ENCODE measurements around the gene RMND5A. TPM values are rescaled to one million over a fixed set of nuclear protein-coding genes. Genes with fewer than 3 reads are reported as not detected.

The RMND5A gene
- polyA plus RNA-seq, 1 donor from 2014 or later: 36.3 TPM

GRCh38 chr2:86825693-86826381 is 105.7 kb downstream of the RMND5A start:
- Histone ChIP-seq H3K36me3 (ENCODE audit: insufficient read depth, low read length) (no peaks in the 10 kb centered on the region), H3K9ac (ENCODE audit: low read length) (no peak overlapping the region), H3K27ac (ENCODE audit: low read length) (no peak overlapping the region), H3K9me3 (ENCODE audit: low read length) (no peaks in the 10 kb centered on the region), H3F3A (ENCODE audit: insufficient read depth, low read length, poor library complexity, severe bottlenecking) (no peaks in the 10 kb centered on the region), H4K20me1 (ENCODE audit: insufficient read depth) (no peaks in the 10 kb centered on the region), H3K4me2 (ENCODE audit: low read length) (no peak overlapping the region), H3K27me3 (ENCODE audit: insufficient read depth, low read depth, low read length) (no peaks in the 10 kb centered on the region), H3K4me3 (ENCODE audit: low read length) (no peak overlapping the region), H2AFZ (ENCODE audit: low read depth, low read length) (no peak overlapping the region), H3K9me2 (ENCODE audit: insufficient read depth, low read length) (no peaks in the 10 kb centered on the region), H3K79me2 (replicated peaks; ENCODE audit: insufficient read depth, low read length) (no peaks in the 10 kb centered on the region)
- TF ChIP-seq SMC3 (conservative IDR thresholded peaks at IDR 0.05; ENCODE audit: poor library complexity) (no peak), EP300 (conservative IDR thresholded peaks at IDR 0.05; ENCODE audit: poor library complexity, severe bottlenecking) (no peak), CTCF (IDR thresholded peaks at IDR 0.05; ENCODE audit: poor library complexity, severe bottlenecking) (no peak)

- Histone ChIP-seq H3K4me2 (ENCODE audit: low read length) (no peak overlapping the region), H3K4me3 (ENCODE audit: low read length) (no peak overlapping the region), H3K9me3 (ENCODE audit: low read length) (no peaks in the 10 kb centered on the region), H3K27ac (ENCODE audit: low read length) (no peak overlapping the region), H3F3A (ENCODE audit: insufficient read depth, low read length, poor library complexity, severe bottlenecking) (no peaks in the 10 kb centered on the region), H3K36me3 (ENCODE audit: insufficient read depth, low read length) (no peaks in the 10 kb centered on the region), H3K79me2 (replicated peaks; ENCODE audit: insufficient read depth, low read length) (no peaks in the 10 kb centered on the region), H3K9me2 (ENCODE audit: insufficient read depth, low read length) (no peaks in the 10 kb centered on the region), H3K9ac (ENCODE audit: low read length) (no peak overlapping the region), H4K20me1 (ENCODE audit: insufficient read depth) (no peaks in the 10 kb centered on the region), H2AFZ (ENCODE audit: low read depth, low read length) (no peak overlapping the region), H3K27me3 (ENCODE audit: insufficient read depth, low read depth, low read length) (no peaks in the 10 kb centered on the region)
- TF ChIP-seq MXI1 (conservative IDR thresholded peaks at IDR 0.05; ENCODE audit: poor library complexity, severe bottlenecking): no peak
- no peak for TF ChIP-seq RAD21 (conservative IDR thresholded peaks at IDR 0.05)
- no peak for TF ChIP-seq REST (IDR thresholded peaks at IDR 0.05; ENCODE audit: borderline replicate concordance)
- no peak for TF ChIP-seq EZH2 (IDR thresholded peaks at IDR 0.05; ENCODE audit: borderline replicate concordance, insufficient read depth, low read length, poor library complexity, severe bottlenecking)
- TF ChIP-seq CTCF (IDR thresholded peaks at IDR 0.05; ENCODE audit: poor library complexity, severe bottlenecking): no peak
- no peak for TF ChIP-seq SMC3 (conservative IDR thresholded peaks at IDR 0.05; ENCODE audit: poor library complexity)
- TF ChIP-seq TAF1 (IDR thresholded peaks at IDR 0.05; ENCODE audit: low read depth): no peak
- no peak for TF ChIP-seq POLR2AphosphoS5 (IDR thresholded peaks at IDR 0.05)
These were observed 106.9 kb downstream of the RMND5A start for GRCh38 chr2:86826951-86827350.

Other genes with a start within 250 kb of the RMND5A start
- gene CHMP3, start 156.8 kb upstream of the RMND5A start, polyA plus RNA-seq: 30.5 and 31.8 TPM in 2 replicates
- gene RNF103, start 96.4 kb upstream of the RMND5A start, polyA plus RNA-seq: 22.0 and 24.1 TPM in 2 replicates
- 1.5 and 2.2 TPM in 2 replicates for gene CD8A, start 70.6 kb downstream of the RMND5A start, polyA plus RNA-seq
- gene CD8B, start 141.6 kb downstream of the RMND5A start, polyA plus RNA-seq: not detected in 2 replicates
- gene RGPD1, start 221.8 kb downstream of the RMND5A start, polyA plus RNA-seq: 17.7 and 25.0 TPM in 2 replicates

Measured in neural cell (in vitro differentiated cells).